GF-D8 (cell line): ENCODE data around the gene TEKTIP1.

Source experiments
- DNase-seq: peaks from one replicate; lab custom pipeline; 2025; lab: John Stamatoyannopoulos, UW

TEKTIP1 gene

DNA sequence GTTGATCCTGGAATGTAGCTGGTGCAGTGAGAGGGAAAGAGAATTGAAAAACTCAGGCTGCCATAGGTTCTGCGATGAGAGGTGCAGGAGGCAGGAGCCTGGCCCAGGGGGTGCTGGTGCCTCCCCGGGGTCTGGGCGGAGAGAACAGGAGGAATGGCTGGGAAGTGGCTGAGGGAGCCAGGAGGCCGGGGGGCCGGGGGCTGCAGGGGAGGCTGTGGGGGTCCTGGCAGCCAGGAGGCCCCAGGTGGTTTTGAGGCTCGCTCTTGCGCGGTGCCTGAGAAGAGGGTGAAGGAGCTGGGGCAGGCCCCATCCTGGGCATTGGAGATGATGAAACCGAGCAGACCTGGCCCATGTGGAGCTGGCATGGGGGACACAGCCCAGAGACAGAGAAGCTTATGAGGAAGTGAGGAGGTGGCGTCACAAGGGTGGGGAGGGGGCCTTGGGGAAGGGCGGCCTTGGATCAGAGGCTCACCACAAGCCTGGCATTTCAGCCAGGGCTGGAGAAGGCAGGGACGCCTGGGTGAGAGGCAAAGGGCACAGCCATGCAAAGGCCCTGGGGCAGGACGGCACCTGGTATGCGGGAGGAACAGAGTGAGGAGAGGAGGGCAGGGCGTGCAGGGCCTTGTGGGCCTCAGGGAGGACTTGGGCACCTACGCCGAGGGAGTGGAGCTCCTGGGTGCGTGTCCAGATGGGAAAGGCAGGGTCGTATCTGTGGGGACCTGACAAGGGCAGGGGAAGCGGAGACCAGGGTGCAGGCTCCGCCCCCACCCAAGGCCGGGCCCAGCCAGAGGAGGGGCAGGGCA lies 1.3 kb upstream of the TEKTIP1 start:
- no peak for DNase-seq

DNA sequence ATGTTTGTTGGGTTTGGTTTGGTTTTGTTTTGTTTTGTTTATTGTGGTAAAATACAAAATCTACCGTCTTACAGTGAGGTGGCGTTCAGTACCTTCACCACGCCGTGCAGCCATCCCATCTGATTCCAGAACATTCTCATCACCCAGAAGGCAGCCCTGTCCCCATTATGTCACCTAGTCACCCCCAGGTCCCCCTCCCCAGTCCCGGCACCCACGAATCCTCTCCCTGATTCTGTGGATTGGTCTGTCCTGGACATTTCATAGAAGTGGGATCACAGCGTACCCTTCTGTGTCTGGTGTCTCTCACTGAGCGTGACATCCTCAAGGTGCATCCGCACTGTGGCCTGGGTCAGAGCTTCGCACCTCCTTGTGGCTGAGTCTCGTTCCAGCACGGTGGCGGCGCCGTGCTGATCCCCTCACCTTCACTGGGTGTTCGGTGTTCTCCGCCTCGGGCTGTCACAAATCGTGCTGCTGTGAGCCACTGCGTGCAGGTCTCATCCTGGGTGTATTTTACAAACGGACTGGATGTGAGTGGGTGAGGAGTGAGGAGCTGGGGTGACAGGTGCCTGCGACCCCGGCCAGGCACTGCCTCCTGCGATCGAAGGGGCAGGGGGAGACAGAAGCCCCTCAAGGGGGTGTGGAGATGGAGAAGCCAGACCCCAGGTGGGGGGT lies 580 bp upstream of the TEKTIP1 start:
- DNase-seq = no peak

DNA sequence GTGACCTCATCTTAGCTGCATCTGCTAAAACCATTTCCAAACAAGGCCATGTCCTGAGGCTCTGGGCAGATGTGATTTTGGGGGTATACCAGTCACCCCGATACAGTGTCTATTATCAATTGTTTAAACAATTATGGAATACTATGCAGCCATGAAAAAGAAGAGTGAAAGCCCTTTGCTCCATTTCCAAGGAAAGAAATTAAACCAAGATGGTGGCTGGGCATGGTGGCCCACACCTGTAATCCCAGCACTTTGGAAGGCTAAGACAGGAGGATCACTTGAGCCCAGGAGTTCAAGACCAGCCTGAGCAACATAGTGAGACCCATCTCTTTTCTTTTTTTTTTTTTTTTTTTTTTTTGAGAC lies 763 bp downstream of the TEKTIP1 start:
- DNase-seq = no peak

DNA sequence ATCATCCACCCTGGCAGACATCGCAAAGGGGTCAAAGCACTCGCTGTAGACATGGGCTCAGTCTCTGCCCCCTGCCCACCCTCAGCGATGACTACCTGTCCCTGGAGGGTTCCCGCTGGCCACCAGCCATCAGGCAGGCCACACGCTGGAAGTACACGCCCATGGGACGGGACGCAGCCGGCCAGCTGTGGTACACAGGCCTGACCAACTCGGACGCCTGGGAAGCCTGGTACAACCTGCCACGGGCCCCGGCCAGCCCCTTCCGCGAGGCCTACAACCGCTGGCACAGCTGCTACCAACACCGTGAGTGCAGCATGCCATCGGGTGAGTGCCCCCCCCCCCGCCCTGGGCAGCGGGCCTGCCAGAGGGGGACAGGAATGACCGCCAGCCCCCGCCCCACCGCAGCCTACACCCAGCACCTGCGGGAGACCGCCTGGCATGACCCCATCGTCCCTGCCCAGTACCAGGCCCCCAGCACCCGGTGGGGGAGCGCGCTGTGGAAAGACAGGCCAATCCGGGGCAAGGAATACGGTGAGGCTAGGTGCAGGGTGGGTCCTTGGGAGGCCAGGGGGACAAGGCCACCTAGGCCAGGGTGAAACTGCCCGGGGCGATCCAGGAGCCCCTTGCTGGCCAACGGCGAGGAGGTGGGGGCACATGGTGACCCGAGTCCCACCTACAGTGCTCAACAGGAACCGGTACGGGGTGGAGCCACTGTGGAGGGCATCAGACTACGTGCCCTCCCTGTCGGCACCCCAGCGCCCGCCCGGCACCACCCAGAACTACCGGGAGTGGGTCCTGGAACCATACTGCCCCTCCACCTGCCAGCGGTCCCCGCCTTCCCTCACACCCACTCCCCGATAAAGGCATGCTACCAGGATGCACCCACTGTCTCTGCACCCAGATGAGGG lies 4.4 kb downstream of the TEKTIP1 start:
- no peak for DNase-seq

- DNase-seq = no peak
Observed at GRCh38 chr19:3544058-3544376, 5.0 kb downstream of the TEKTIP1 start.

GRCh38 chr19:3544742-3545668 lies 6.0 kb downstream of the TEKTIP1 start:
- DNase-seq = no peak

GRCh38 chr19:3545669-3546034 lies 6.7 kb downstream of the TEKTIP1 start:
- DNase-seq = no peak

GRCh38 chr19:3546119-3546518 lies 7.1 kb downstream of the TEKTIP1 start:
- no peak for DNase-seq

- no peak for DNase-seq
Observed at GRCh38 chr19:3547301-3547731, 8.3 kb downstream of the TEKTIP1 start.

DNA sequence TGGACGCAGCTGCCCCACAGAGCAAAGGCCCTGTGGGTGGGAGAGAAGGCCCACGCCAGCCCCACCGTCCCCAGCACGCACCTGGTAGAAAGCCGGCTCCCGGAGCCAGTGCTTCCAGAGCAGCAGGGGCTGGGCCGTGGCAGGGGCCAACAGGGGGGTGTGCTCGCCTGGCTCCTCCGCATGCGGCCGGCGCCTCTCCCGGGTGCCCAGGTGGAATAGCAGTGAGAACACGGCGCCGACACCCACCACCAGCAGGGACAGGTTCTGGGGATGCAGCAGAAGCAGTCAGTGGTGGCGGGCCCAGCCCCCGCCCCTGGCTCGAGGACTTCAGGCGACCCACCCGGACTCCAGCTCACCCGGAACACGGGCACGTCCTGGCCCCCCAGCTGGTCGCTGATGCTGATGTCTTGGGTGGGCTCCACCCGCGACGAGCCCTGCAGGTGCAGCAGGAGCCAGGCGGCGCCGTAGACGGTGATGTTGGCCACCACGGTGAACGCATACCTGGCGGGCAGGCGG lies 8.9 kb downstream of the TEKTIP1 start:
- no peak for DNase-seq

- DNase-seq = peak; percentile 75
Observed at GRCh38 chr19:3548606-3549005, 9.6 kb downstream of the TEKTIP1 start.

GRCh38 chr19:3549816-3550215 lies 10.8 kb downstream of the TEKTIP1 start:
- DNase-seq = no peak

- no peak for DNase-seq
Observed at GRCh38 chr19:3550947-3551791, 12.2 kb downstream of the TEKTIP1 start.

DNA sequence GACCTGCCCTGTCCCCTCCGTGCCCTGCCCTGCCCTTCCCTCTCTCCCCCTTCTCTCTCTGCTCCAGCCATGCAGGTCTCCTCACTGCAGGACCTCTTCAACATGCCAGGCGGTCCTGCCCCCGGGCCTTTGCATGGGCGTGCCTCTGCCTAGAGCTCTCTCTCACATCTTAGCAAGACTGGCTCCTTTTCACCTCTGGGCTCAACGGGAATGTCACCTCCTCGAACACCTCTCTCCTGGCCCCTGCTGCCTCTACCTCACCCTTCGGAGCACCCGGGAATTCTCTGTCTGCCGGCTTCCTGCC lies 12.8 kb downstream of the TEKTIP1 start:
- no peak for DNase-seq

DNA sequence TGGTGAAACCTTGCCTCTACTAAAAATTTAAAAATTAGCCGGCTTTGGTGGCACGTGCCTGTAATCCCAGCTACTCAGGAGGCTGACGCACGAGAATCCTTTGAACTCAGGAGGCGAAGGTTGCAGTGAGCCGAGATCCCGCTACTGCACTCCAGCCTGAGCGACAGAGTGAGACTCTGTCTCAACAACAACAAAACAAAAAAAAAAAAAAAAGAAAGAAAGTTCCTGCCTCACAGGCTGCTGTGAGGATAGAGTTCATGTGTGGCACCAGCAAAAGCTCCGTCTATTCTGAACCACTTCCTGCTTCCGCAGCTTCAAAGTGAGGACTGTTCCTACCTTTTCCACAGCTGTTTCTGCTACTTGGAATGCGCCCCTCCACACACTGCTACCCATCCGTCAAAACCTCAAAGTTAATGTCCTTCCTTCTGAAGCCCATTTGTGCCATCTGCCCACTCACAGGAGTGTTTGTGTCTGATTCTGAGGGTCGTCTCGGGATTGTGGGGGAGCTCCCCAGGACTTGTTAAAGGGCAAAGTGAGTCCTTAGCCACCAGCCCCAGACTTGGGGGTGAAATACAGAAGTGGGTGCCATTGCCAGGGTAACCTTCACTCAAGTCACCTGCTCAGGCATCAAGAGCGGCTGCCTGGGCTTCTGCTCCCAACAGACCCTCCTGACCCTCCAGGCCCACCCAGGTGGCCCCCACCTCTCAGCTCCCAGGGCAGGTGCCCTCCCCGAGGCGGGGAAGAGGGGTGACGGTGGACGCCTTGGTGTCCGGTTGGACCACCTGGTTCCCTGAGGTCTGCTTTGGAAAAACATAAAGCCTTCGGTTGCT lies 15.5 kb downstream of the TEKTIP1 start:
- no peak for DNase-seq

- DNase-seq = no peak
Observed at GRCh38 chr19:3555653-3556422, 16.9 kb downstream of the TEKTIP1 start.

DNA sequence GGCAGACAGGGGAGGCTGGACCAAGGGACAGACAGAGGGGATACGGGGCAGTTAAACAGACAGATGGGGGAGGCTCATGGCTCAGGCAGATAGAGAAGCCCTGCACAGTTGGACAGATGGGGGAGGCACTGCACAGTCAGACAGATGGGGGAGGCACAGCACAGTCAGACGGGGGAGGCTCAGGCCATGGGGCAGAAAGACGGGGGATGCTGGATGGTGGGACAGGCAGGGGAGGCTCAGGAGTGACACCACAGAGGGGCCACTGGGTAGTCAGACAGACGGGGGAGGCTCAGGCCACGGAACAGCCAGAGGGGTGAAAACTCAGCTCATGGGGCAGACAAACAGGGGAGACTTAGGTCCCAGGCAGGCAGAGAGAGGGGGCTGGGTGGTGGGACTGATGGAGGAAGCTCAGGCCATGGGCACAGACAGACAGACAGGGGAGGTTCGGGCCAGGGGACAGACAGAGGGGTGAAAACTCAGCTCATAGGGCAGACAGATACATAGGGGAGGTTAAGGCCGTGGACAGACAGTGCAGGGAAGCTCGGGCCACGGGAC lies 17.5 kb downstream of the TEKTIP1 start:
- no peak for DNase-seq

GRCh38 chr19:3556978-3557460 lies 18.0 kb downstream of the TEKTIP1 start:
- DNase-seq = no peak
